Urinary bladder (tissue), 4 donors: ENCODE measurements around the gene DUSP3. TPM values are rescaled to one million over a fixed set of nuclear protein-coding genes. Genes with fewer than 3 reads are reported as not detected.

Experiments
- DNase-seq: peaks from one replicate; pipeline ENCODE4 v3.0.0-alpha.2; 2015; ENCODE audit errors: extremely low spot score
- H3K27ac ChIP-seq: one replicate; pipeline ENCODE4 v1.5.1; 2013; ENCODE audit warnings: low read depth, mild to moderate bottlenecking, moderate library complexity
- H3K36me3 ChIP-seq: one replicate; pipeline ENCODE4 v1.6.1; 2013; ENCODE audit warnings: mild to moderate bottlenecking, moderate library complexity; ENCODE audit not compliant: insufficient read depth
- H3K4me1 ChIP-seq: one replicate; pipeline ENCODE4 v1.6.1; 2013; ENCODE audit warnings: mild to moderate bottlenecking, moderate library complexity; ENCODE audit not compliant: insufficient read depth
- H3K4me3 ChIP-seq: one replicate; pipeline ENCODE4 v1.5.1; 2013; ENCODE audit warnings: low read depth, low read length
- WGBS: extraction: QIAGEN DNeasy Blood & Tissue Kit; methylation state at CpG from one replicate; pipeline ENCODE4 v1.1.7; 2013; 5-methylcytosine and 5-hydroxymethylcytosine counted together
- polyA plus RNA-seq: library from polyadenylated mRNA; stranded (reverse); fragments of 200-250 nt; gene quantifications from one replicate; pipeline ENCODE4 v1.2.3, GENCODE V29; 2013
- total RNA-seq: library from RNA; depleted of rRNA; stranded (reverse); fragments of >200 nt; gene quantifications from one replicate; pipeline ENCODE4 v1.2.3, GENCODE V29; 2014
- donor health status: healthy with polysubstance abuse.
- donor health status: healthy.

Gene DUSP3
- total and polyA plus RNA-seq, 2 donors, result 44.5 to 73.9 TPM

DNA sequence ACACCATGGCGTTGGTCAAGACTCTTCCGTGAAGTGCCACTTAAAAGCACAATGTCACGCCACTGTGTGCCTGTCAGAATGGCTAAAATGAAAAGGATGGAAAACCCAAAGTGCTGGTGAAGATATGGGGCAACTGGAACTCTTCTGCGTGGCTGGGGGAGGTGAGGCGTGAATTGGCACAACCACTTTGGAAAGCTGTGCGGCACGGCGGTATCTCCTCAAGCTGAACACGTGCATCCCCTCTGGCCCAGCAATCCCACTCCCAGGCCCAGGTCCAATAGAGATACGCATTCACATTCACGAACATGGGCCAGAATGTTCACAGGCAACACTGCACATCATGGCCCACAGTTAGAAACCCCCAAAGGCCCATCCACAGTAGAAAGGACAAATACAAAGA, 8.9 kb downstream of the DUSP3 start:
- 95% methylated on average over 11 of the region's 11 CpGs for WGBS

DNA sequence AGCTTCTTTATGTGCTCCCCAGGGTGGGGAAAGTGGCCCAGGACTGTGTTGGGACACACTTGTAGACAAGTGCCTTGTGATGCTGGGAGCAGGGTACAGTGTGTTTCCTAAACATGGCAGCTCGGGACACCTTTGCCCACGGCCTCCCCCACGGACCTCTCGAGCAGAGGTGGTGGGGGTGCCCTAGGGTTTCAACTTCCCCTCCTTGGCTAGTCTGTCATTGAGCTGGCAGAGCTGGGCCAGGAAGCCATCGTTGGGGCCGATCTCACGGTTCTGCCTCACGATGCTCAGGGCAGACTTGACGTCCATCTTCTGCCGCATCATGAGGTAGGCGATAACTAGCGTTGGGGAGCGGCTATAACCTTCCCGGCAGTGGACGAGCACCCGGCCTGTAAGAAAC, 9.4 kb downstream of the DUSP3 start:
- DNase-seq, result no peak
- Histone ChIP-seq H3K4me3 (no peak overlapping the region), H3K36me3 (peaks cover 4% of the 10 kb centered on the region), H3K27ac (no peak overlapping the region), H3K4me1 (no peaks in the 10 kb centered on the region)
- 92% methylated on average over 16 of the region's 16 CpGs for WGBS

More for the DNA sequence above, 8.9 kb downstream of the DUSP3 start:
- peaks cover 4% of the 10 kb centered on the region for H3K36me3 ChIP-seq
- DNase-seq, result no peak
- H3K27ac ChIP-seq, result no peak overlapping the region
- H3K4me3 ChIP-seq, result no peak overlapping the region
- H3K4me1 ChIP-seq, result no peaks in the 10 kb centered on the region

DNA sequence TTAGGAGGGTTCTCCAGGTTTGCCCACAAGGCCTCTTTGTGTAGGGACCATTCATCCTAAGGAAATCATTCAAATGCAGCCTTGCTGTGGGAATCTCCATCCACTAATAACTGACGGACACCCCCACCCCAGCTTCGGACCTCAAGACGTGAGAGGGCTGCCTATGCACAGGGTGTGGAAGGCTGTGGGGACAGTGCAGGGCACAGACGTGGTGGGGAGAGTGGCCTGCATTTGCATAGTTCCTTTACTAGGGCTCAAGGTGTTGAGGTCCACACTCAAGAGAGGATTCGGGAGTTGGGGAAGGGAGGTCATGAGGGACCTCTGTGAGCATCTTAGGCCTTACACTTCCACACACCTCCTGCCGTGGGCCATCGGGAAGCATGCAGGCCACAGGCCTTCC, 9.8 kb downstream of the DUSP3 start:
- Histone ChIP-seq H3K36me3 (peaks cover 4% of the 10 kb centered on the region), H3K27ac (no peak overlapping the region), H3K4me1 (no peaks in the 10 kb centered on the region), H3K4me3 (no peak overlapping the region)
- DNase-seq, result no peak
- WGBS, result 89% methylated on average over 7 of the region's 7 CpGs

DNA sequence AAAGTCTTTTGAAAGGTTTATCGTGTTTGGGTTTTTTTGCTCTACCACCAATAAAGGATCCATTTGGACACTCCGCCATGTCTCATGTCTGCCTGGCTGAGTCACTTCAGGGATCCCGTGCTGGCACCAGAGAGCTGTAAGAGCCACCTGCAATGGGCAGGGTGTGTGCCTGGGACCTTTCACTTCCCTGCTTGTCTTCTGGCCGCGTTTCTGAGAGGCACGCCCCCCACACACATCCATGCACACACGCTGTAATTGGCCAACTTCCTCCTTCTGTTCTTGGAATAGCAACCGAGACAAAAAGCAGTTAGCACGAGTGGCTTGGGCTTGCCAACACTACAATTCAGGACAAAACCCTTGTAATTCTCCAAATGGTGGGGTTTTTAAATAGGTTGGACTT, 10.4 kb downstream of the DUSP3 start:
- Histone ChIP-seq H3K4me3 (no peak overlapping the region), H3K27ac (no peak overlapping the region), H3K4me1 (no peaks in the 10 kb centered on the region), H3K36me3 (peaks cover 4% of the 10 kb centered on the region)
- DNase-seq, result no peak
- WGBS, result 60% methylated on average over 9 of the region's 9 CpGs

DNA sequence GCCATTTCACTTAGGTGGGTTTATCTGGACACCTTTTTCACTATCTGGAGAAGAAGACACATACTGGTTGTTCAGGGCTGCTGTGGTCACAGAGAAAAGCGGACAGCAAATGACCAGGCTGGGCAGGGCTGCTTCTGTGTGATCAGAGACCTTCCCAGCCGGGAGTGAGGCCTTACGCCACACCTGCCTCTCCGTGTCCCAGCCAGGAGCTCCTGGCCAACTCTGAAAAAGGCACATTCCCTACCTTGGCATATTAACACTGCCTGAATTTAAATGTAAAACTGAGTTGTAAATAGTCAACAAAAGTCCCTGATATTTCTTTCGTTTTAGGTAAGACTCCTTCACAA, 11.1 kb downstream of the DUSP3 start:
- H3K4me1 ChIP-seq, result no peaks in the 10 kb centered on the region
- H3K36me3 ChIP-seq, result no peaks in the 10 kb centered on the region
- 84% methylated on average over 5 of the region's 5 CpGs for WGBS
- H3K4me3 ChIP-seq, result no peak overlapping the region
- DNase-seq, result no peak
- H3K27ac ChIP-seq, result no peak overlapping the region

DNA sequence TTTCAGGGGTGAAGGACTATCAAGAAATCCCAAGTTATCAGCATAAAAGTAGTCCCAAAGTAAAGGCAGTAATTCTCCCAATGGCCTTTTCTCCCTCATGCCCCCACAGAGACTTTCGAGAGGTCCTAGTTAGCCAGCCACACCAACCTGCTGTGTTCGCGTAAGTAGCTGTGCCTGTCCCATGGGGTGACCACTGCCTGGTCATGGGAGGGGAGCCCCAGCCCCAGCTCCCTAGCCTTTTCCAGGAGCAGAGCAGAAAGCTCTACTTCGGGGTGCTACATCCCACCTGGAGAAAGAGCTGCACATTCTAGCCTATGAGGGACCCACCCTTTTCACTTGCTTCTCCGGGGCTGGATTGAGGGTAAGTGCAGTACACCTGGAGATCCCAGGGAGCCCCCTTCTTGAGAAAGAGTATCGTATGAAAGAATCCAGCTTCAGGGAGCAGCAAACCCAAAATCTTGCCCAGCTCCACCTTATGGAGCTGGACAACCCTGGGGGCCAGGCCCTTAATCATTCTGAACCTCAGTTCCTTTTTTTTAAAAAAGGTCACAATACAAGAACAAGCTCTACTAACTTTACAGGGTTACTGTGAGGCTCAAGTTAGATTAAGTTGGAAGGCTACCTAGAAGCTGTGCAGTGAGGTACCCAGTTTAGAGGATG, 11.6 kb downstream of the DUSP3 start:
- 84% methylated on average over 6 of the region's 6 CpGs for WGBS

DNA sequence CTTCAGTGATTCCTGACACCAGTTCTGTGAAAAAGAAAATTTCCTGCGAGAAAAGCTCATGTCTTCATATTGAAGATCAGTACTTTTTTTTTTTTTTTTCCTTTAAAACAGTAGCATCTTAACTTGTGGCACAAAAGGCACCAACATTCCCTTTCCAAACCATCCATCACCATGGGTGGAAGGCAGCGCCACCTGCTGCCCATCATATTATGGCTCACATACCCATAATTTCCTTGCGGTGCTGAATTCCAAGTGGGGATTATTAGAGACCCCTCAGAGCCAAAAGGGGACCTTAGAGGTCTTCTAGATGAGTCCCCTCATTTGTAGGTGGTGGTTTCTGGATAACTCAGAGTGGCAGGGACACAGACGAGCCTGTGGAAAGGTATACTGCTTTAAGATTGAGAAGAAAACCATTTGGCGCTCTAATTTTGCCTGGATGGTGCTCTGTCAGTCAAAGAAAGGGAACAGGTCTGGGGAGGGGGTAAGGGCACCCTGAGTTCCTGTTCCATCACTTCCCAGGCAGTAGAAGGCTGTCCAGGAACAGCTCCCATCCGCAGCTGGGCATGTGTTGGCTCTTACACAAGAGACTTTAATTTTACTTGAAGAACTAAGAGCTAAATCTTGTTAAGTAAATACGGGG, 12.2 kb downstream of the DUSP3 start:
- no peak overlapping the region for H3K4me3 ChIP-seq
- no peak overlapping the region for H3K27ac ChIP-seq
- no peaks in the 10 kb centered on the region for H3K4me1 ChIP-seq
- 59% methylated on average over 7 of the region's 7 CpGs for WGBS
- no peaks in the 10 kb centered on the region for H3K36me3 ChIP-seq
- DNase-seq, result no peak

More for the DNA sequence above, 11.6 kb downstream of the DUSP3 start:
- Histone ChIP-seq H3K36me3 (no peaks in the 10 kb centered on the region), H3K27ac (no peak overlapping the region), H3K4me1 (no peaks in the 10 kb centered on the region), H3K4me3 (no peak overlapping the region)
- DNase-seq, result no peak

DNA sequence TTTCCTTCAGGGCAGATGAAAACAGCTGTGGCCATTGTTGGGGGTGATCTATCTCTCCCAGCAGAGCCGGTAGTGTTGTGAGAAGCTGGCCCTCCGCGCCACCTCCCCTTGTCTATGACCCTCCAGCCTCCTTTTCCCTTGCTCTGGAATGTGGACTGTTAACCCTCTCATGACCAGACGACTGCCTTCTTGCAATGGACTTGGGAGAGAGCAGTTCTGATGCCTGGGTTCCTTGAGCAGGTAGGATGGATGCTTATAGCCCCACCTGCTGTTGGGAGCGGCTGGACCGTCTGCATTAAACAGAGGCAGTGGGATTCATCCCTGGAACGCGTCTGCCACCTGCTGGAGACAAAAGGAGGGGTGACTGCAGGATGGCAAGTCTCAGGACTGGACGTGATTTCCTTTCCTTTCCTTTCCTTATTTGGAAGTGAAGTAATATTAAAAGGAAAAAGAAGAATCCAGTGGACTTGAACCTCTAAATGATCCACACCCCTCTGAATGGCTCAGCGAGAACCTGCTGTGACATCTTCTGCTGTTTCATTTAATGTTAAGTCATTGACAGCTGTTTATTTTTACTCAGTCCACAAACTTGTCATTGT, 18.4 kb downstream of the DUSP3 start:
- Histone ChIP-seq H3K4me3 (no peak overlapping the region), H3K4me1 (no peaks in the 10 kb centered on the region), H3K27ac (no peak overlapping the region), H3K36me3 (no peaks in the 10 kb centered on the region)
- WGBS, result 5% methylated on average over 10 of the region's 10 CpGs
- DNase-seq, result peak; percentile 74

DNA sequence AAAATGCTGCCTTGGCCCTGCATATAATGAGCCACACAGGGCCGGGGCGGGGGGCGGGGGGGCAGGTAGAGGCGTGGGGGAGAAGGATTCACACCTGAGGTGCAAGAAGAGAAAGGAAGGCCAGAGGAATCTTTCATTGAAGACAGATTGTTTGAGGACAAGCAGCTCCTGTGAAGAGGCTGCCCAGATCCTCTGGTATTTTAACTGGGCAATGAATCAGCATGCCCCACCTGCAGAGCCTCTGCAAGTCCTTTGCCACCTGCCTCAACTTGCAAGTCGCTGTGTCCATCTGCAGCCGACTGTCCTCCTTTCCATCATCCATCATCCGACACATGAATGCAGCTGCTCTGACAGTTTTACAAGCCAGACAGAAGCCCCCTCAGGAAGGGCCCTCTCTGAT, 18.9 kb downstream of the DUSP3 start:
- no peak overlapping the region for H3K27ac ChIP-seq
- WGBS, result 51% methylated on average over 7 of the region's 7 CpGs
- DNase-seq, result no peak

DNA sequence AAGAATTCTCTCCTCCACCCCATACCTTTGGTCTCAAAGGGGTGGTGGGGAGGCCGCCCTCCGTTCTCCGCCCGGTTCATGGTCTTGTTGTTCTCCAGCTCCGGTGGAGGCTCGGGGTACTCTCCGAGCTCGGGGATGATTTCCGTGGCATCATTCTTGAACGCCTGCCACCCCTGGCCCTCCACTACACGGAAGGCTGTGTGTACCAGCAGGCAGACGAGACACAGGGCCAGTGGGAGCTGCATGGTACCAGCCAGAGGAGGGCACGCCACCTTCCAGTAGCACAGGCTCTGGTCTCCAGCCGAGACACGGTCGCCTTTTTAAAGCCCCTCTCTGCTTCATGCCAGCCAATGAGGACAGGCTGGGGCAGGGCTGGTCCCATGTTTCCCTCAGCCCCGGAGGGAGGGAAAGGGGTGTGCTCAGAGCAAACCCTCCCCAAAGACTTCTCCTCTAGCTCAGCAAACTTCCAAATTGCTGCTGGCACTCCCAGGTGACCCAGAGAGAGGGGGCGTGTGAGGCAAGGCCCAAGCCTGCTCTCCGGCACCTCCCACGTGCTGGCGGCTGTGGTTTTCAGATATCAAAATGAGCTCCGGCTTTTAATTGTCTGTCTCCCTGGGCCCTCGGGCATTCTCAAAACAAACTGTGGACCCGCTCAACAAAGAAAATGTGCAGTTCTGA, 20.1 kb downstream of the DUSP3 start, which contains the start of gene SOST:
Gene SOST (minus strand): TSS at position 295 of the 678 bp plus-strand sequence. CDS start 50 bp downstream, at position 245.
- H3K27ac ChIP-seq, result no peak within 1 kb of the TSS
- H3K4me1 ChIP-seq, result peaks cover 1% of the 10 kb centered on the region
- H3K4me3 ChIP-seq, result no peak within 1 kb of the TSS
- H3K36me3 ChIP-seq, result no peaks in the 10 kb centered on the region
- DNase-seq, result no peak
- WGBS, result 83% methylated on average over 24 of the region's 24 CpGs

More for the DNA sequence above, 18.9 kb downstream of the DUSP3 start:
- H3K4me3 ChIP-seq, result no peak overlapping the region
- no peaks in the 10 kb centered on the region for H3K36me3 ChIP-seq
- H3K4me1 ChIP-seq, result peaks cover under 1% of the 10 kb centered on the region

DNA sequence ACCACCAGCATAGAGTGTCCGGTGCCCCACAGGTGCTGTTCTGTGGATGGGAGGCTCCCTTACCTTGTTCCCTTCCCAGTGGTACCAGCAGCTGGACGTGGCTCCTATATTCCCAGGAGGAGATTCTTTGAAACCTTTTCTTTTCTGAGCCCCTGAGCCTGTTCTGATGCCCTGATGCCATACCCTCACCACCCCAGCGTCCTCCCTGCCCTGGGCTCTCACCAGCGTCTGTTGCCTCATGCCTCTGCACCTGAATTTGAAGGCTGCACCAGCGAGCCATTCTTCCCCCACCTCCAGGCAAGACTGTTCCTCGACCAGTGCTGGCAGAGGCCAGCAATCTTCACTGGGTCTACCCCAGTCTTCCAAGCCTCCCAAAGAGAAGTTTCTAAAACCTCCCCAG, 20.7 kb downstream of the DUSP3 start:
- Histone ChIP-seq H3K4me3 (no peak overlapping the region), H3K36me3 (no peaks in the 10 kb centered on the region), H3K27ac (no peak overlapping the region), H3K4me1 (peaks cover 1% of the 10 kb centered on the region)
- WGBS, result 82% methylated on average over 6 of the region's 6 CpGs
- no peak for DNase-seq

DNA sequence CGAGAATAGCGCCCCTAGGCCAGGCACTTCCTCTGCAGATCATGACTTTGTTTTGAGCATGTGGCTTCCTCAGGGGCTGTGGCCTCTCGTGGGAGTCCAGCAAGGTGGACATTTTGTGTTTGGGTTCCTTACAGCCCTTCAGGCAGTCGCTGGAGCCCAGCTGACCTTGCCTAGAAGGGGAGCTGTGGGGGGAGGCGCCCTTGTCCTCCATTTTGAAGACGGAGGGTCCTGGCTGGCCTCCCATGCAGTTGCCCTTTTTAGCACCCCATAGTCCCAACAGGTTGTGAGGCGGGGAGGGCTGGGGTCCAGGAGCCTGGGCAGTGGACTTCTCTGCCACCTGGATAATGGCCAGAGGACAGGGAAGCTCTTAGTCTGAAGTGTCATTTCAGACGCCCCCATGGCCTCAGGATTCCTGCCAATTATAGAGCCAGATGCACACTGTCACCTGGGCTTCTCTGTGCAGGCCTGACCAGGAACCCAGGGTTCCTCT, 21.6 kb downstream of the DUSP3 start:
- H3K27ac ChIP-seq, result no peak overlapping the region
- no peaks in the 10 kb centered on the region for H3K36me3 ChIP-seq
- WGBS, result 86% methylated on average over 8 of the region's 8 CpGs
- H3K4me1 ChIP-seq, result peaks cover 1% of the 10 kb centered on the region
- DNase-seq, result no peak
- H3K4me3 ChIP-seq, result no peak overlapping the region

DNA sequence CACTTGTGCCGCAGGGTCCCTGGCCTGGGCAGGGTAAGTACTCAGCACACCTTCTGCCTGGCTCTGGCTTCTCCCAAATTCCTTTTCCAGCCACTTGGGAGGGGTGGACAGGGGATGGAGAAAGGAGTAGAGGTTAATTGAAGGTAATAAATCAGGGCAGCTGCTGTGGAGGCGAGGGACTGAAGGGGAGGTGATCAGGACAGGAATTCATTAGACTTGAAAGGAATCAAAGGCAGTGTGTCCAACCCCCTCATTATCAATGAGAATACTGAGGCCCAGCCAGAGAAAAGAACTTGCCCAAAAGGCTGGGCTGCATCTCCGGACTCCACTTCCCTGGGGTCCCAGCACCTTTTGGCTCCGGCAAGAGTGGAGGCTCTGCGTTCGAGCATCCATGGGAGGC, 22.6 kb downstream of the DUSP3 start:
- Histone ChIP-seq H3K36me3 (no peaks in the 10 kb centered on the region), H3K4me3 (no peak overlapping the region), H3K27ac (no peak overlapping the region), H3K4me1 (peaks cover 1% of the 10 kb centered on the region)
- DNase-seq, result no peak
- 77% methylated on average over 6 of the region's 6 CpGs for WGBS
